WTC11 (cell line): ENCODE results near the gene FBLN2. TPM values are rescaled to one million over a fixed set of nuclear protein-coding genes. Genes with fewer than 3 reads are reported as not detected.

Source experiments
- ATAC-seq: fragments of 200-7000 bp; cut with Tn5 transposase; 2 replicates; pipeline ENCODE4 v1.10.0; 2021; ENCODE audit warnings: mild to moderate bottlenecking, moderate library complexity
- CTCF ChIA-PET: fragments of 300-600 bp; sonication (Branson Sonifier 250); formaldehyde crosslinking; loops from one replicate; lab custom pipeline; 2021; ENCODE audit warnings: antibody characterized with exemption; lab: Charles Lee
- POLR2A ChIA-PET: fragments of 350-600 bp; sonication (Branson Sonifier 250); formaldehyde crosslinking; loops from one replicate; lab custom pipeline; 2021; ENCODE audit warnings: antibody characterized with exemption; lab: Charles Lee
- DNase-seq: peaks from one replicate; pipeline ENCODE4 v3.0.0; 2021; ENCODE audit warnings: low spot score
- H3K27ac Mint-ChIP-seq: 2 replicates; pipeline ENCODE4 v1.8.0; 2021; ENCODE audit warnings: mixed read lengths
- H3K27me3 Mint-ChIP-seq: 2 replicates; pipeline ENCODE4 v1.8.0; 2021; ENCODE audit warnings: low read depth, mild to moderate bottlenecking, moderate library complexity, mixed read lengths
- H3K36me3 Mint-ChIP-seq: 2 replicates; pipeline ENCODE4 v1.8.0; 2021; ENCODE audit warnings: mixed read lengths
- H3K4me1 Mint-ChIP-seq: 2 replicates; pipeline ENCODE4 v1.8.0; 2022; ENCODE audit warnings: mixed read lengths
- H3K4me3 Mint-ChIP-seq: 2 replicates; pipeline ENCODE4 v1.8.0; 2021; ENCODE audit warnings: mild to moderate bottlenecking, moderate library complexity, mixed read lengths
- H3K9me3 Mint-ChIP-seq: 2 replicates; pipeline ENCODE4 v1.8.0; 2021; ENCODE audit warnings: mixed read lengths
- ATF1 ChIP-seq: sonication (generic); formaldehyde crosslinking; IDR thresholded peaks from 2 replicates; pipeline ENCODE4 v1.8.1; 2023; ENCODE audit warnings: mild to moderate bottlenecking, moderate library complexity, missing genetic modification reagents
- CBFB ChIP-seq: sonication (generic); formaldehyde crosslinking; IDR thresholded peaks from 2 replicates; pipeline ENCODE4 v1.8.1; 2022; ENCODE audit warnings: mild to moderate bottlenecking, low read depth, missing genetic modification reagents
- CREB1 ChIP-seq: sonication (generic); formaldehyde crosslinking; IDR thresholded peaks from 2 replicates; pipeline ENCODE4 v1.8.0; 2023; ENCODE audit warnings: mild to moderate bottlenecking, missing genetic modification reagents
- CTCF ChIP-seq: fragments of 200-600 bp; IDR thresholded peaks from 2 replicates; pipeline ENCODE4 v1.8.0; 2022; ENCODE audit warnings: antibody characterized with exemption
- ESRRA ChIP-seq: sonication (generic); formaldehyde crosslinking; IDR thresholded peaks from 2 replicates; pipeline ENCODE4 v1.8.1; 2022; ENCODE audit warnings: mild to moderate bottlenecking, missing genetic modification reagents, borderline replicate concordance
- ETV6 ChIP-seq: sonication (generic); formaldehyde crosslinking; IDR thresholded peaks from 2 replicates; pipeline ENCODE4 v1.8.1; 2022; ENCODE audit warnings: mild to moderate bottlenecking, missing genetic modification reagents
- FOXK1 ChIP-seq: sonication (generic); formaldehyde crosslinking; IDR thresholded peaks from 2 replicates; pipeline ENCODE4 v1.8.0; 2022; ENCODE audit warnings: mild to moderate bottlenecking, moderate library complexity, missing genetic modification reagents
- FOXP4 ChIP-seq: sonication (generic); formaldehyde crosslinking; IDR thresholded peaks from 2 replicates; pipeline ENCODE4 v1.8.0; 2022; ENCODE audit warnings: mild to moderate bottlenecking, missing genetic modification reagents
- GRHL2 ChIP-seq: fragments of 250-450 bp; sonication (Bioruptor Pico); IDR thresholded peaks from 2 replicates; pipeline ENCODE4 v1.8.0; 2022; ENCODE audit warnings: mild to moderate bottlenecking, moderate library complexity; ENCODE audit not compliant: insufficient replicate concordance, severe bottlenecking
- GTF2I ChIP-seq: fragments of 250-450 bp; sonication (Bioruptor Pico); conservative IDR thresholded peaks from 2 replicates; pipeline ENCODE4 v1.4.0; 2021; ENCODE audit warnings: mild to moderate bottlenecking
- JUN ChIP-seq: sonication (generic); formaldehyde crosslinking; IDR thresholded peaks from 2 replicates; pipeline ENCODE4 v1.8.0; 2023; ENCODE audit warnings: mild to moderate bottlenecking, missing genetic modification reagents
- KAT7 ChIP-seq: sonication (generic); formaldehyde crosslinking; IDR thresholded peaks from 2 replicates; pipeline ENCODE4 v1.8.1; 2023; ENCODE audit warnings: missing genetic modification reagents, mild to moderate bottlenecking, borderline replicate concordance
- MLX ChIP-seq: sonication (generic); formaldehyde crosslinking; IDR thresholded peaks from 2 replicates; pipeline ENCODE4 v1.8.1; 2023; ENCODE audit warnings: mild to moderate bottlenecking, missing genetic modification reagents, moderate library complexity
- MXD4 ChIP-seq: fragments of 250-450 bp; sonication (Bioruptor Pico); IDR thresholded peaks from 2 replicates; pipeline ENCODE4 v1.8.0; 2021; ENCODE audit warnings: mild to moderate bottlenecking, moderate library complexity, borderline replicate concordance
- NFATC4 ChIP-seq: fragments of 250-450 bp; sonication (Bioruptor Pico); IDR thresholded peaks from 2 replicates; pipeline ENCODE4 v1.9.0; 2021; ENCODE audit warnings: mild to moderate bottlenecking
- NFE2L1 ChIP-seq: sonication (generic); formaldehyde crosslinking; IDR thresholded peaks from 2 replicates; pipeline ENCODE4 v1.8.1; 2023; ENCODE audit warnings: missing genetic modification reagents
- NR3C1 ChIP-seq: sonication (generic); formaldehyde crosslinking; conservative IDR thresholded peaks from 2 replicates; pipeline ENCODE4 v1.8.1; 2023; ENCODE audit warnings: low read depth, mild to moderate bottlenecking, missing genetic modification reagents
- OVOL2 ChIP-seq: fragments of 250-450 bp; sonication (Bioruptor Pico); IDR thresholded peaks from 2 replicates; pipeline ENCODE4 v1.9.0; 2021; ENCODE audit warnings: mild to moderate bottlenecking, borderline replicate concordance
- ZMAT4 ChIP-seq: fragments of 250-450 bp; sonication (Bioruptor Pico); IDR thresholded peaks from 2 replicates; pipeline ENCODE4 v1.9.0; 2021; ENCODE audit warnings: mild to moderate bottlenecking
- ZNF416 ChIP-seq: fragments of 250-450 bp; sonication (Bioruptor Pico); IDR thresholded peaks from 2 replicates; pipeline ENCODE4 v1.9.0; 2021; ENCODE audit warnings: mild to moderate bottlenecking, inconsistent platforms
- ZNF423 ChIP-seq: fragments of 250-450 bp; sonication (Bioruptor Pico); IDR thresholded peaks from 2 replicates; pipeline ENCODE4 v2.1.2; 2022; ENCODE audit warnings: mild to moderate bottlenecking, moderate library complexity
- ZNF671 ChIP-seq: fragments of 250-450 bp; sonication (Bioruptor Pico); IDR thresholded peaks from 2 replicates; pipeline ENCODE4 v1.8.0; 2021; ENCODE audit warnings: mild to moderate bottlenecking
- total RNA-seq: library from RNA; stranded (reverse); gene quantifications from 3 replicates; pipeline ENCODE4 v1.2.3, GENCODE V29; 2021

The FBLN2 gene
- total RNA-seq, 1 experiment from 2014 or later, result 20.7 TPM

- ChIA-PET CTCF (no interaction called here), POLR2A (no interaction called here)
- no peaks in the 10 kb centered on the region for H3K9me3 Mint-ChIP-seq
- H3K27me3 Mint-ChIP-seq, result no peaks in the 10 kb centered on the region
- DNase-seq (no peak), ATAC-seq (no peak)
- H3K36me3 Mint-ChIP-seq, result no peaks in the 10 kb centered on the region
- peaks cover 24% of the 10 kb centered on the region for H3K4me1 Mint-ChIP-seq
- no peak overlapping the region for H3K4me3 Mint-ChIP-seq
- no peak overlapping the region for H3K27ac Mint-ChIP-seq
- TF ChIP-seq KAT7 (CRISPR knock-in tag) (no peak), JUN (no peak), ZNF416 (CRISPR knock-in tag) (no peak), OVOL2 (CRISPR knock-in tag) (no peak), ZNF671 (no peak), CREB1 (CRISPR knock-in tag) (no peak), ETV6 (CRISPR knock-in tag) (no peak), GTF2I (no peak), MLX (CRISPR knock-in tag) (no peak), CTCF (no peak), NFATC4 (CRISPR knock-in tag) (no peak), ZNF423 (CRISPR knock-in tag) (no peak), NR3C1 (CRISPR knock-in tag) (no peak)
Measured at GRCh38 chr3:13578251-13578650, 29.3 kb downstream of the FBLN2 start.

- no peak for DNase-seq
- CTCF ChIA-PET, result no interaction called here
- Mint-ChIP-seq H3K27ac (no peak overlapping the region), H3K9me3 (no peaks in the 10 kb centered on the region)
- TF ChIP-seq FOXP4 (CRISPR knock-in tag) (no peak), ZMAT4 (no peak), GRHL2 (CRISPR knock-in tag) (no peak), CREB1 (CRISPR knock-in tag) (no peak), NFE2L1 (CRISPR knock-in tag) (no peak), ESRRA (CRISPR knock-in tag) (no peak), MXD4 (CRISPR knock-in tag) (no peak), FOXK1 (CRISPR knock-in tag) (no peak), ATF1 (CRISPR knock-in tag) (no peak), CBFB (CRISPR knock-in tag) (no peak)
- TF ChIP-seq, all 79 proteins: peak for 0
- Mint-ChIP-seq H3K4me1 (peaks cover 24% of the 10 kb centered on the region), H3K27me3 (no peaks in the 10 kb centered on the region), H3K36me3 (no peaks in the 10 kb centered on the region), H3K4me3 (no peak overlapping the region)
- ATAC-seq, result no peak
- POLR2A ChIA-PET, result no interaction called here
Measured at GRCh38 chr3:13579063-13579462, 30.1 kb downstream of the FBLN2 start.
